GM15510 (cell line): ENCODE measurements around the gene GREB1.

ENCODE experiments used
- POLR2A ChIP-seq: IDR thresholded peaks from 3 replicates; pipeline ENCODE4 v1.6.1; 2011; ENCODE audit warnings: borderline replicate concordance; ENCODE audit not compliant: insufficient read length; ENCODE audit errors: extremely low read depth

Gene GREB1

GRCh38 chr2:11533278-11534070, at the start of gene GREB1:
Gene GREB1, plus strand, starts transcription at chr2:11534045. Its CDS starts 22,570 bp downstream, at chr2:11556615.
- no peak for TF ChIP-seq POLR2A

GRCh38 chr2:11488809-11489208, 45.0 kb upstream of the GREB1 start:
- TF ChIP-seq POLR2A = no peak

GRCh38 chr2:11490194-11490593, 43.7 kb upstream of the GREB1 start:
- TF ChIP-seq POLR2A = no peak

GRCh38 chr2:11491348-11491933, 42.4 kb upstream of the GREB1 start:
- TF ChIP-seq POLR2A = no peak

GRCh38 chr2:11492244-11492643, 41.6 kb upstream of the GREB1 start:
- TF ChIP-seq POLR2A = no peak

- no peak for TF ChIP-seq POLR2A
These were observed 41.1 kb upstream of the GREB1 start for GRCh38 chr2:11492720-11493119.

GRCh38 chr2:11493282-11493681, 40.6 kb upstream of the GREB1 start:
- no peak for TF ChIP-seq POLR2A

GRCh38 chr2:11494310-11494709, 39.5 kb upstream of the GREB1 start:
- TF ChIP-seq POLR2A = no peak

- no peak for TF ChIP-seq POLR2A
These were observed 37.8 kb upstream of the GREB1 start for GRCh38 chr2:11495844-11496681.

- no peak for TF ChIP-seq POLR2A
These were observed 35.3 kb upstream of the GREB1 start for GRCh38 chr2:11498543-11499034.

- TF ChIP-seq POLR2A = no peak
These were observed 34.6 kb upstream of the GREB1 start for GRCh38 chr2:11499081-11499743.

- no peak for TF ChIP-seq POLR2A
These were observed 33.0 kb upstream of the GREB1 start for GRCh38 chr2:11500702-11501303.

- no peak for TF ChIP-seq POLR2A
These were observed 31.0 kb upstream of the GREB1 start for GRCh38 chr2:11502740-11503292.
